ENCODE measurements around the gene APOA5. TPM values are rescaled to one million over a fixed set of nuclear protein-coding genes. Genes with fewer than 3 reads are reported as not detected.

APOA5 gene
- total and polyA plus RNA-seq, 2 of the 13 experiments (the other 11 are each of a cell fraction or from before 2014, with no cell fraction given) = 44.0 to 49.1 TPM

GRCh38 chr11:116840746-116841296 is 49.1 kb upstream of the APOA5 start (continued):
- TF ChIP-seq MLXIP (CRISPR knock-in tag; IDR thresholded peaks at IDR 0.05; ENCODE audit: borderline replicate concordance) (peak; percentile 41; the same call in 1 of the 2 replicates), KDM5A (IDR thresholded peaks at IDR 0.05; ENCODE audit: borderline replicate concordance, low read length) (no peak), MTERF4 (CRISPR knock-in tag; IDR thresholded peaks at IDR 0.05) (peak; percentile 52; the same call in 1 of the 2 replicates), ZNF263 (CRISPR knock-in tag; IDR thresholded peaks at IDR 0.05) (peak; percentile 90), TRAFD1 (CRISPR knock-in tag; IDR thresholded peaks at IDR 0.05; ENCODE audit: borderline replicate concordance) (no peak), MYPOP (CRISPR knock-in tag; IDR thresholded peaks at IDR 0.05) (peak; percentile 77), ZFP91 (CRISPR knock-in tag; IDR thresholded peaks at IDR 0.05; ENCODE audit: borderline replicate concordance) (peak; percentile 66; the same call in 1 of the 2 replicates), RFXAP (CRISPR knock-in tag; IDR thresholded peaks at IDR 0.05; ENCODE audit: borderline replicate concordance) (0 out of 2 replicates have a peak, but pooled peaks have one; percentile 47), CAMTA2 (CRISPR knock-in tag; IDR thresholded peaks at IDR 0.05; ENCODE audit: borderline replicate concordance) (no peak), MED8 (CRISPR knock-in tag; IDR thresholded peaks at IDR 0.05; ENCODE audit: insufficient replicate concordance) (peak; percentile 76), ZNF891 (CRISPR knock-in tag; IDR thresholded peaks at IDR 0.05) (peak; percentile 65; the same call in 1 of the 2 replicates), ZNF224 (CRISPR knock-in tag; IDR thresholded peaks at IDR 0.05) (0 out of 2 replicates have a peak, but pooled peaks have one; percentile 34), CEBPB (IDR thresholded peaks at IDR 0.05; ENCODE audit: borderline replicate concordance, low read depth, low read length) (peak; percentile 78), EP300 (IDR thresholded peaks at IDR 0.05; ENCODE audit: low read depth in 2 of 2, low read length in 2 of 2) (peak; percentile 54 to 80; a peak in 2 of 4 replicates), EP300 (CRISPR knock-in tag; IDR thresholded peaks at IDR 0.05; ENCODE audit: borderline replicate concordance) (peak; percentile 78; the same call in 1 of the 2 replicates), ZNF292 (CRISPR knock-in tag; IDR thresholded peaks at IDR 0.05; ENCODE audit: borderline replicate concordance, low read depth) (peak; percentile 55; the same call in 1 of the 2 replicates), ZNF746 (CRISPR knock-in tag; IDR thresholded peaks at IDR 0.05) (0 out of 2 replicates have a peak, but pooled peaks have one; percentile 36), FOXC1 (CRISPR knock-in tag; IDR thresholded peaks at IDR 0.05; ENCODE audit: borderline replicate concordance) (peak; percentile 69; the same call in 1 of the 2 replicates), ZNF230 (CRISPR knock-in tag; IDR thresholded peaks at IDR 0.05) (0 out of 2 replicates have a peak, but pooled peaks have one; percentile 9)

Data from HepG2 (cell line).